GM18907 (cell line): ENCODE results near the gene ALPK3.

ENCODE experiments used
- ATAC-seq: cut with Tn5 transposase; IDR thresholded peaks from one replicate; pipeline ENCODE4 v1.9.1; 2021; ENCODE audit warnings: mild to moderate bottlenecking, moderate library complexity; ENCODE audit not compliant: unreplicated experiment

ALPK3 gene

GRCh38 chr15:84797212-84797611, 19.9 kb upstream of the ALPK3 start:
- no peak for ATAC-seq

- no peak for ATAC-seq
Measured at GRCh38 chr15:84797801-84798200, 19.4 kb upstream of the ALPK3 start.

DNA sequence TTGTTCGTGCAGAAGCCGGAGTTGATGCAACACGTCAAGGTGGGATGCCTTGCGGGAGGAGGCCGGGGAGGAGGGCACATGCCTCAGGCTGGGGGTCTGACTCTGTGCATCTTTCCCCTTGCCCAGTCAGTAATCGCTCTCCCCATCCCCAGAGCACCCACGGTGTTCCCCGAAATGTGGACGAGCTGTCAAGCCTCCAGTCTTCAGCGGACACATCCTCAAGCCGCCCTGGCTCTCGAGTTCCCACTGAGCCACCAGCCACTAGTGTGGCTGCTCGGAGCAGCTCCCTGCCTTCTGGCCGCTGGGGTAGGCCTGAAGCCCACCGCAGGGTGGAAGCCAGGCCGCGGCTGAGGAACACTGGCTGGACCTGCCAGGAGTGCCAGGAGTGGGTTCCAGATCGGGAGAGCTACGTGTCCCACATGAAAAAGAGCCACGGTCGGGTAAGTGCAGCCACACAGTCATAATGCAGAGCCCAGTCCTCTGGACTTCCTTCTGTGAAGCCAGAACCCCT, 18.7 kb upstream of the ALPK3 start:
- no peak for ATAC-seq

GRCh38 chr15:84799511-84800187, 17.5 kb upstream of the ALPK3 start:
- no peak for ATAC-seq

- no peak for ATAC-seq
Measured at GRCh38 chr15:84800365-84800806, 16.8 kb upstream of the ALPK3 start.

GRCh38 chr15:84804005-84804900, 12.9 kb upstream of the ALPK3 start:
- no peak for ATAC-seq

DNA sequence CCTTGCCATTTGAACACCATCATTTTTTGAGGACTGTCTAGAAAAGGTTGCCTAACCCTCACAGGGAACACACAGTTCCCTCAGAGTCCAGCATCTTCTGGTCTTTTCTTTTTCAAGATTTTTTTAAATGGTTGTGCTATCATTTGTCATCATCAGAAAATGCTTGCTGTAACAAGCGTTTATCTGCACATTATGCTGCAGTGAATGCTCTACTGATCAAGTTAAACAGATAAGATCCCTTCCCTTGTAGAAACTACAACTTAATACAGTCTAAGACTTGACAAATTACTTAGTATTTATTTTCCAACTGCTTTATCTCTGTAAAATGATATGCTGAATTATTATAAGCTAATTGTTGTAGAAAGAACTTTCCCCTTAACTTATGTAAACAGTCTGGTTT, 11.9 kb upstream of the ALPK3 start:
- no peak for ATAC-seq

DNA sequence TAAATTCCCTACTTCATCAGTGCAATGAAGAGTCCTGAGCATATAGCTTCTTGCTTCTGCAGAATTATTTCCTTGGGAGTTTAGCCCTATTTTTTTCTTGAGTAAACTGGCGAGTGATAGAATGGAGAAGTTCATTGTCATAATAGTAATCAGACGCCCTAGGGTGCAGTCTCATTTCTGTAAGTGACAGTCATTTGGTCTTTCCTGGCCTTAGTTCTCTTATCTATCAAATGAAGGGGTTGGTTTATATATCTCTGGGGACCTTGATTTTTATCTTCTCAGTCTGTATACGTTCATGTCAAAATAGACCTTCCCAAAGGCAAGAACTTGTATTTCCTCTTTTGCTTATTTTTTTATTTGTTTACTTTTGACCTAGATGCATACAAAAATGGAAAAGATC, 9.9 kb upstream of the ALPK3 start:
- no peak for ATAC-seq

GRCh38 chr15:84810073-84810840, 6.9 kb upstream of the ALPK3 start:
- ATAC-seq, result no peak

DNA sequence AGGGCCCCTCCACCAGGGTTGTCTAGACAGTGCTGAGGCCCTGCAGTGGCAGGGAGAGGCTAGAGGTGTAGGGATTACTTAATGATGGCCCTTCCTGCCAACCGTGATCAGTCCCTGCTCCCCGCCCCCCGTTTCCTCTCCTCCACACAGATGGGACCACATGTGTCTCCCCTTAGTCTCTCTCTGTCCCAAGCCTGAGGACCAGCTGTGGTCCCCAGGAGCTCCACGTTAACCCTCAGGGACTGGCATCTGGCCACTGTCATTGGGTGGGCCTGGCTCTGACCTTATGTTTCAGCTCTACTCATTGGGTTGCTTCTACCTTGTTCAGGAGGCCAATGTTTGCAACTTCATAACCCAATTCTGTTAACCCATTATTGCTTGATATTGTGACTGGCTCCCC, 6.0 kb upstream of the ALPK3 start:
- ATAC-seq, result no peak

DNA sequence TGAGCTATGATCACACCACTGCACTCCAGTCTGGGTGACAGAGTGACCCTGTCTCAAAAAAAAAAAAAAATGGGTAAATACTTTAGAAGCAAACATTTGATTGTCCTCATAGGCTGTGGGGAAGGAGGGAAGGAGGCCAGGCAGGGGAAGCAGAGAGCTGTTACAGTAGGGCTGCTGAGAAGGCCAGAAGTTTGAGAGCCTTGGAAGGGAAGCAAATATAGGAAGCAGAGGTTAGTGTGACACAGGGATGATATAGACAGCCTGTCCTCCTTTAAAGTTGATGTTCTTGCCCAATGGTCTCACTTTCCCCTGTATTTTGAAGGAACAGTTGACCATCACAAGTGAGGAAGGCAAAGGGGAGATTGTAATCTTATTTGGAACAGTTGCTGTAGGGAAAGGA, 5.3 kb upstream of the ALPK3 start:
- ATAC-seq, result no peak

DNA sequence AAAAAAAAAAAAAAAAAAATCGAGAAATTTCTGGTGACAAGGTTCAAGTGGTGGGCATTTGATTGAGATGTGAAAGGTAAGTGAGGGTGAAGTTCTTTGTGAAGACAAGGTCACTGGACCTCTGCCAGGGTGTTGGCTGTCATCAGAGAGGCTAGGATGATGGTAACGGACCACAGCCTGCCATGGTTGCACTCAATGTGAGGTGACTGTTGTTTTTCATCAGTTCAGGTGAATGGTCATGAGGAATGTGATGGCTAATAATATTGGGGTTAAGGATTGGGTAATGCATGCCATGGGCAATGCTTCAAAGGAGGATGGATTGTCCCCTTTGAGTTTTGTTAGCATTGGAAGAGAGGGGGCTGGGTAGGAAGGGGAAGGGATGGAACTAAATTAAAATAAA, 4.3 kb upstream of the ALPK3 start:
- ATAC-seq, result no peak

- no peak for ATAC-seq
Measured at GRCh38 chr15:84813435-84813834, 3.7 kb upstream of the ALPK3 start.

- ATAC-seq, result no peak
Measured at GRCh38 chr15:84813931-84814330, 3.2 kb upstream of the ALPK3 start.

DNA sequence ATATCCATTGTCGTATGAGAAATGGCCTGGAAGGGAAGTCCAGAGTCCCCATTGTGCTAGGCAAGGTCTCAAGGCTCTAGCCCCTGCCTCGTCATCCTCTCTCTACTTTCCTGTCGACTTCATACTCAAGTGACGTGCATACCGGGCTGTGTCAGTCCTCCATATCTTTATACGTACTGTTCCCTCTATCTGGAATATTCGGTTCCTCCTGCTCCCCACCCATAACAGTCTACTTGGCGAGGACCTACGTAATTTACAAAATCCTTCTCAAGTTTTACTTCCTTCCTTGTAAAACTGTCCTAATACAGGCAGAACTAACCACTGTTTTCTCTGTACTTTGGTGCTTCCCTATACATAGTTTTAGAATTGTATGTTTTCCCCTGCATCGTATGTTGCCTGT, 2.2 kb upstream of the ALPK3 start:
- ATAC-seq, result no peak

DNA sequence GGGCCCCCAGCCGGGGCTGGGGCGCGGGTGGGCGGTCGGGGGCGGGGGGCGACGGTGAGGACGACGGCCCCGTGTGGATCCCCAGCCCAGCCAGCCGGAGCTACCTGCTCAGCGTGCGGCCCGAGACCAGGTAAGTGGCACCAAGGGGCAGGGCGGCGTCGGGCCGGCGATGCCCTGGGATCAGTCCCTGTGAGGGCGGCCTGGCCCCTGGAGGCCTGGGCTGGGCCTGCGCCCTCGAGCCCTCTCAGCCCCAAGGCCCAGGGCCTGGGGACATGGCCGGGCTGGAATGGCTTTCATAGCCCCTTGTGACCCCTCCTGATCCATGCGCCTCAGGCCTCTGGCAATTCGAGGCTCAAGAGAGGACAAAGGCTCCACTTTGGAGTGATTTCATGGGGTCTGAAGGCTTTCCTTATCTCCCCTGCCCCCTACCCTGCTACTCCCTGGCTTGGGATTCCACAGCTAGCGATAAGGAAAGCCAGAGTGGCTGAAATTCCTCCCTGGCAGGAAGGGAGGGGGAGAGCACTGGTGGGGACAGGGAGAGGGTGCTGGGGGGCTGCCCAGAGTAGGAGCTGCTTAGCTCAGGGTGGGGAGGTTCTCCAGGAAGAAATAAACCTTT, 418 bp downstream of the ALPK3 start:
- ATAC-seq, result no peak

DNA sequence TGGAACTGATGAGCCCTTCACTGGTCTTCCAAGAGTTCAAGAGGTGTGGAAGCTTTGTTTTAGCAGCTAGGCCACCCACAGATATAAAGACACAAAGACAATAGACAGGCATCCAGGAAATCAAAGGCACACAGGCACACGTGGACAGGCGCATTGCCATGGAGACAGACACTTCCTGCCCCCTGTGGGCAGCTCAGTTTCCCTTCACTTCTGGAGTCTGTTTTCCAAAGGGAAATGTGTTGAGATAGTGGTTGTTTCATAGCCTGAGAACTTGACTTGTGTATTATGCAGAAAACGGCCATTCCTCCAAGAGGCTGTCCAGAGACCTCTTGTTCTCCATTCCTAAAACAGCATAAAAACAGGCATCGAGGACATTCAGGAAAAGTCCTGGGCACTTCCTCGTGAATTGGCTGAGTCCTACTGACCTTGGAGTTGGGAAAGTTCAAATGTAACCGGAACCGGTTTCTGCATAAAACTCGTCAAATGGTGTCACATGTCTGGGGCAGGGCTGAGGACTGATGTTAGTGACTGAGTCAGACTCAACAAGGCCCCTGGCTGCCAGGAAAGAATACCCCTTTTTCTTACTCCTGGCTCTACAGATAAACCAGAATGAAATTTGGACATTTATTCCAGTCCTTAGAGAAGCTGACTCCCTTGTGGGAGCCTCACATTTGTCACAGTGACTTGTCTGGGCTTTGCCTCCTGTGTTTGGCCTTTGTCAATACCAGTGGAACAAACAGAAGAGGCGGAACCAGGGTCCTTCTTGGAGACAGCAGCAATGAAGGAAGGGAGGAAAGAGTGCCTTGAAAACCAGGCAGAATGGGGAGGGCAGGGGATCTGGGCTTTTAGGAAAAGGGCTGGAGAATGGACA, 1.3 kb downstream of the ALPK3 start:
- ATAC-seq, result no peak

DNA sequence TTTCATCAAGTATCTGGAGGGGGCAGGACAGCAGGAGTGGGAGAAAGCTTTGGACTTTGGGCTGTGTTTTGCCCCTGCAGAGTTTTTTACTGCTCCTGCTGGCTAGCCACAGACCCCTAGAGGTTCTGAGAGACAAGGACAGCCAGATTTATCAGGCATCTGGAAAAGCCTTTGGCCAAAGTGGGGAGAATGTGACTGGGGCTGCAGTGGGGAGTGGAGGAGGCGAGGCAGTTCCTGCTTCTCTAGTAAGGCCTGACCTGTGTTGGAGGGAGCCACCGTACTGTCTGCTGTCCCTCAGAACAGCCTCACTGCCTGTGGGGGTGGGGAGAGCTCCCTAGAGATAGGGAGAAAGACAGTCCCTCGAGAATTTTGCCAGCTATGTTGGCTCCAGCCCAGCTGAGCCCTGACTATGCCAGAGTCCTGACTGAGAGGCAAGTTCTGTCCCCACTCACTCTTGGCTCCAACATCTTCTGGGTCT, 2.2 kb downstream of the ALPK3 start:
- no peak for ATAC-seq

GRCh38 chr15:84819791-84820190, 2.6 kb downstream of the ALPK3 start:
- no peak for ATAC-seq

GRCh38 chr15:84821501-84822021, 4.4 kb downstream of the ALPK3 start:
- ATAC-seq, result no peak
